ENCODE data around the gene NBEA.

Gene NBEA

GRCh38 chr13:35617420-35617819 is 675.4 kb downstream of the NBEA start:
- DNase-seq (ENCODE audit: low read depth) = no peak
- TF ChIP-seq, protein P1, sequence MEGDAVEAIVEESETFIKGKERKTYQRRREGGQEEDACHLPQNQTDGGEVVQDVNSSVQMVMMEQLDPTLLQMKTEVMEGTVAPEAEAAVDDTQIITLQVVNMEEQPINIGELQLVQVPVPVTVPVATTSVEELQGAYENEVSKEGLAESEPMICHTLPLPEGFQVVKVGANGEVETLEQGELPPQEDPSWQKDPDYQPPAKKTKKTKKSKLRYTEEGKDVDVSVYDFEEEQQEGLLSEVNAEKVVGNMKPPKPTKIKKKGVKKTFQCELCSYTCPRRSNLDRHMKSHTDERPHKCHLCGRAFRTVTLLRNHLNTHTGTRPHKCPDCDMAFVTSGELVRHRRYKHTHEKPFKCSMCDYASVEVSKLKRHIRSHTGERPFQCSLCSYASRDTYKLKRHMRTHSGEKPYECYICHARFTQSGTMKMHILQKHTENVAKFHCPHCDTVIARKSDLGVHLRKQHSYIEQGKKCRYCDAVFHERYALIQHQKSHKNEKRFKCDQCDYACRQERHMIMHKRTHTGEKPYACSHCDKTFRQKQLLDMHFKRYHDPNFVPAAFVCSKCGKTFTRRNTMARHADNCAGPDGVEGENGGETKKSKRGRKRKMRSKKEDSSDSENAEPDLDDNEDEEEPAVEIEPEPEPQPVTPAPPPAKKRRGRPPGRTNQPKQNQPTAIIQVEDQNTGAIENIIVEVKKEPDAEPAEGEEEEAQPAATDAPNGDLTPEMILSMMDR (conservative IDR thresholded peaks at IDR 0.05; ENCODE audit: low read depth, low read length) = no peak
- no peak overlapping the region for H3K4me3 ChIP-seq (ENCODE audit: low read depth, low read length)

DNA sequence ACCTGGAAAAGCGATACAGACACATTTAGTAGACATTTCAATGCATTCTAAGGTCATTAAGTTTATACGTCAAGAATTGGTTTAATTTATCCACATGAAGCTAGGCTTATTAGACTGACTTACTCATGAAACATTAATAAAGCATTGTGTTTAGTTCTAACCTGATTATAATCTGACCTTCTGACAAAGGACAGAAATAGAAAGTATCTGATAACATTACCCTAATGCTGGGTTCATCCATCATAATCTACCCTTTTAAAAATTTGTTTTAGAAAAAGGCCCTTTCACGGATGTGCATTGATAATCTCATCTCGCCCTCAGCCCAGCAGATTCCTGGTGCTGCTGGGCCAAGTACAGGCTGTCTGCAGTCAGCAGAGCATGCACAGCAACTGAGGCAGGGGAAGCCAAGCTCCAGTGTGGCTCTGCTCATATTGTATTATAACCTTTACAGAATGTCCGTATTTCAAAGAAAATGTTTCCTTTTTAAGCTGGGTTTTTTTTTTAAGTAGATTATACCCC is 676.6 kb downstream of the NBEA start:
- H3K4me3 ChIP-seq (ENCODE audit: low read depth, low read length) = no peak overlapping the region
- TF ChIP-seq, protein P1 (conservative IDR thresholded peaks at IDR 0.05; ENCODE audit: low read depth, low read length) = no peak
- no peak for DNase-seq (ENCODE audit: low read depth)

DNA sequence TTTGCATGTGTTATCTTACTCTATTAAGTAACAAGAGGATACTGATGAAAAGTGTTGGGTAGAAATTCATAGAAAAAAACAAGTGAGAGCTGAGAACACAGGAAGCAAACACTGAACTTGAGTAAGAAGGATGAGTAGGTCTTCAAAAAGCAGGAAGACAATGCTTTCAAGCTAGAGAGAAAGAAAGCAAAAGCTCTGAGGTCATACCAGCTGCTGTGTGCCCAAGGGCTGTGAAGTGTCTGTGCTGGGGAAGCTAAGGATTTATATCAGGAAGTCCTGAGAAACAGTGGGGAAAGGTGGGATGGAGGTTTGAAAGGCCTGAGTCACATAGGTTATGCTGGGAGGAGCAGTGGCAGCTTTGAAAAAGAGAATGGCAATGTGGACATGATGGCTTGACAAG is 679.9 kb downstream of the NBEA start:
- H3K4me3 ChIP-seq (ENCODE audit: low read depth, low read length) = no peak overlapping the region
- peak; percentile 4 for DNase-seq (ENCODE audit: low read depth)

GRCh38 chr13:35629026-35629425 is 687.0 kb downstream of the NBEA start:
- H3K4me3 ChIP-seq (ENCODE audit: low read depth, low read length) = no peak overlapping the region

More for the DNA sequence above, 679.9 kb downstream of the NBEA start:
- TF ChIP-seq, protein P1 (conservative IDR thresholded peaks at IDR 0.05; ENCODE audit: low read depth, low read length) = no peak

DNA sequence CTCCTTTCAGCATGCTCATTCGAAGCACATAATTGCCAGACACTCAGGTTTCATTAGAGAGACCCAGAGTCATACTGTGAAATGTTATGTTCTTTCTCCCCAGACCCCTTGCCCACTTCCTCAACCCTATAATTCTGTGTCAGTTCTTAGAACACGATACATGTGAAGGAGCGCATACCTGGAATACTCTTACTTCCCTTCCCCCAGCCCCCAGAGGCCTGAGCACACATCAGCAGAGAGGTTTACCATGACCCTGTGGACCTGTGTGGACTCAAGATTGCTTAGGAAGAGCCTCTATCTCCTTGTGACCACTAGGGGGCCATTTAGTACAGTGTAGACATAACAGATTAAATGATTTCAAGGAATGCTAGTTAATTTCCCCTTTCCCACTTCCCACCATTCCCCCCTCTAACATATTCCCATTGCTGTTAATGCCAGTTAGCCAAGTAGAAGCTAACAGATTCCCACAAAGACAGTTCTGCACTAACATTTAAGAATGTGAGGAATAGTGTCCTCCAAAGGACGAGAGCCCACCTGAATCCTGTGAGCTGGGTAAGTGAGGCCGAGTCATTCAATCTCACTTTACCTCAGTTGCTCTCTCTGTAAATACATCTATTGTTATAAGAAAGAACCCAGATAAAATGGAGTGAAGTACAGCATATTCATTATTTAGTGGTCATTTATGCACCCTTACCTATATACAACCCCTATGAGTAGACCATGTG is 688.6 kb downstream of the NBEA start:
- peak; percentile 76 for DNase-seq (ENCODE audit: low read depth)
- H3K4me3 ChIP-seq (ENCODE audit: low read depth, low read length) = no peak overlapping the region
- TF ChIP-seq, protein P1 (conservative IDR thresholded peaks at IDR 0.05; ENCODE audit: low read depth, low read length) = peak; percentile 78

More at GRCh38 chr13:35629026-35629425, 687.0 kb downstream of the NBEA start:
- TF ChIP-seq, protein P1 (conservative IDR thresholded peaks at IDR 0.05; ENCODE audit: low read depth, low read length) = no peak
- DNase-seq (ENCODE audit: low read depth) = no peak

GRCh38 chr13:35631666-35632065 is 689.6 kb downstream of the NBEA start:
- H3K4me3 ChIP-seq (ENCODE audit: low read depth, low read length) = no peak overlapping the region
- DNase-seq (ENCODE audit: low read depth) = no peak
- TF ChIP-seq, protein P1 (conservative IDR thresholded peaks at IDR 0.05; ENCODE audit: low read depth, low read length) = no peak

DNA sequence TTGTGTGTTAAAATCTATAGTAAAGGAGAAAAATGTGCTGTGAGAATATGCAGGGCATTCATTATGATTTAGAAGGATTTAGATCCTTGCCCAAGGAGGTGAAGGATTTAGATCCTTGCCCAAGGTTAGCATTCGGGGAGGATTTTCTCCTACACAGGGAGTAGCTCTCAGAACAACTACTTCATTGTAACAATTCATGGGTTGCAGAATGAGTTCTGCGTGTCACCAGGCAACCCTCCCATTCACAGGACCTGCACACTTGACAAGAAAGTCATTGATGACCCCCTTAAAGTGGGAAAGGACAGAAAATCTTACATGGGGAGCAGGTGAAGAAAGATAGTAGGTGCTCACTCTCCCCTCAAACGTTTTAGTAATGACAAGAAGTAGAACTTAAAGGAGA is 701.6 kb downstream of the NBEA start:
- TF ChIP-seq, protein P1 (conservative IDR thresholded peaks at IDR 0.05; ENCODE audit: low read depth, low read length) = no peak
- no peak for DNase-seq (ENCODE audit: low read depth)
- no peak overlapping the region for H3K4me3 ChIP-seq (ENCODE audit: low read depth, low read length)

Measured in choroid plexus epithelial cell (primary cell).